IMR-90 (cell line): ENCODE results near the gene ZNF365. TPM values are rescaled to one million over a fixed set of nuclear protein-coding genes. Genes with fewer than 3 reads are reported as not detected.

Experiments used
- ATAC-seq: fragments of 200-7000 bp; cut with Tn5 transposase; 2 replicates; pipeline ENCODE4 v1.9.1; 2020; ENCODE audit warnings: low read depth, mild to moderate bottlenecking, moderate library complexity
- BruUV-seq: library from RNA; stranded (reverse); fragments of 400-500 nt; replicated peaks from 2 replicates; lab custom pipeline; 2021; lab: Mats Ljungman, UMichigan
- CTCF ChIA-PET: fragments of 300-600 bp; formaldehyde crosslinking; extraction: SDS; loops from one replicate; lab custom pipeline; 2021; ENCODE audit warnings: antibody characterized with exemption; lab: Yijun Ruan, JAX
- POLR2A ChIA-PET: fragments of 300-600 bp; sonication (Branson Sonifier 250); formaldehyde crosslinking; loops from one replicate; lab custom pipeline; 2022; ENCODE audit warnings: antibody characterized with exemption; ENCODE audit not compliant: unreplicated experiment; lab: Charles Lee
- DNase-seq: peaks from one replicate; pipeline ENCODE4 v3.0.0; 2013
- H2AFZ ChIP-seq: replicated peaks from 2 replicates; pipeline ENCODE3; 2013; ENCODE audit warnings: low read length, mild to moderate bottlenecking; ENCODE audit not compliant: poor library complexity
- H2AK5ac ChIP-seq: 2 replicates; pipeline ENCODE4 v1.6.1; 2013; ENCODE audit warnings: low read depth, low read length, inconsistent platforms
- H2AK9ac ChIP-seq: replicated peaks from 2 replicates; pipeline ENCODE3; 2013; ENCODE audit warnings: mild to moderate bottlenecking, low read depth, low read length, moderate library complexity; ENCODE audit not compliant: poor library complexity
- H2BK120ac ChIP-seq: 2 replicates; pipeline ENCODE4 v1.6.1; 2013; ENCODE audit warnings: low read depth, low read length, inconsistent platforms
- H2BK15ac ChIP-seq: 3 replicates; pipeline ENCODE4 v1.6.1; 2013; ENCODE audit warnings: low read depth, low read length, inconsistent platforms
- H2BK20ac ChIP-seq: 2 replicates; pipeline ENCODE4 v1.6.1; 2013; ENCODE audit warnings: low read depth, mild to moderate bottlenecking, inconsistent platforms, low read length, moderate library complexity
- H2BK5ac ChIP-seq: 2 replicates; pipeline ENCODE4 v1.6.1; 2013; ENCODE audit warnings: mild to moderate bottlenecking, low read depth, low read length, inconsistent platforms; ENCODE audit not compliant: poor library complexity, severe bottlenecking
- H3K14ac ChIP-seq: replicated peaks from 2 replicates; pipeline ENCODE4 v1.6.1; 2013; ENCODE audit warnings: low read depth, low read length, inconsistent platforms
- H3K18ac ChIP-seq: 2 replicates; pipeline ENCODE4 v1.6.1; 2013; ENCODE audit warnings: low read depth, low read length, control low read depth
- H3K23ac ChIP-seq: 2 replicates; pipeline ENCODE4 v1.6.1; 2013; ENCODE audit warnings: low read depth, low read length, inconsistent platforms
- H3K27ac ChIP-seq: 2 replicates; pipeline ENCODE4 v1.5.1; 2013; ENCODE audit warnings: mild to moderate bottlenecking, control low read depth, low read length; ENCODE audit not compliant: insufficient read depth
- H3K27me3 ChIP-seq: 2 replicates; pipeline ENCODE4 v1.6.1; 2013; ENCODE audit warnings: low read length; ENCODE audit not compliant: control insufficient read depth, insufficient read depth
- H3K36me3 ChIP-seq: 2 replicates; pipeline ENCODE4 v1.6.1; 2013; ENCODE audit warnings: low read length, mixed read lengths; ENCODE audit not compliant: control insufficient read depth, insufficient read depth
- H3K4ac ChIP-seq: 2 replicates; pipeline ENCODE4 v1.6.1; 2013; ENCODE audit warnings: low read depth, low read length, inconsistent platforms
- H3K4me1 ChIP-seq: 2 replicates; pipeline ENCODE4 v1.6.1; 2013; ENCODE audit warnings: low read length, mixed read lengths; ENCODE audit not compliant: control insufficient read depth, insufficient read depth
- H3K4me2 ChIP-seq: 2 replicates; pipeline ENCODE4 v1.6.1; 2013; ENCODE audit warnings: low read depth, mild to moderate bottlenecking, control low read depth, low read length, moderate library complexity
- H3K4me3 ChIP-seq: 2 replicates; pipeline ENCODE4 v1.5.1; 2013; ENCODE audit warnings: low read depth, mild to moderate bottlenecking, control low read depth, low read length, moderate library complexity; ENCODE audit not compliant: insufficient read depth
- H3K56ac ChIP-seq: 2 replicates; pipeline ENCODE4 v1.6.1; 2013; ENCODE audit warnings: low read length, inconsistent platforms; ENCODE audit not compliant: insufficient read depth; ENCODE audit errors: extremely low read depth
- H3K79me1 ChIP-seq, 2 experiments: 2 replicates each; pipeline ENCODE4 v1.6.1; 2013; ENCODE audit warnings: low read length in 2 of 2, inconsistent platforms in 1 of 2, low read depth in 1 of 2
- H3K9ac ChIP-seq: 2 replicates; pipeline ENCODE4 v1.6.1; 2013; ENCODE audit warnings: low read depth, low read length, control low read depth
- H3K9me1 ChIP-seq: 2 replicates; pipeline ENCODE4 v1.6.1; 2013; ENCODE audit warnings: low read length, inconsistent platforms; ENCODE audit not compliant: insufficient read depth
- H3K9me3 ChIP-seq: 2 replicates; pipeline ENCODE4 v1.6.1; 2013; ENCODE audit warnings: low read length; ENCODE audit not compliant: control insufficient read depth, insufficient read depth
- H4K20me1 ChIP-seq: 2 replicates; pipeline ENCODE4 v1.6.1; 2013; ENCODE audit warnings: low read length, inconsistent platforms; ENCODE audit not compliant: insufficient read depth
- H4K5ac ChIP-seq: 2 replicates; pipeline ENCODE4 v1.6.1; 2013; ENCODE audit warnings: mild to moderate bottlenecking, low read depth, low read length, control low read depth
- H4K8ac ChIP-seq, 2 experiments: 2 replicates each; pipeline ENCODE4 v1.6.1; 2013; ENCODE audit warnings: low read depth in 2 of 2, low read length in 2 of 2, control low read depth in 1 of 2, inconsistent platforms in 1 of 2
- H4K91ac ChIP-seq: 2 replicates; pipeline ENCODE4 v1.6.1; 2013; ENCODE audit warnings: low read depth, low read length, inconsistent platforms; ENCODE audit not compliant: insufficient read depth
- BHLHE40 ChIP-seq: fragments of 150-350 bp; IDR thresholded peaks from 2 replicates; pipeline ENCODE4 v1.6.1; 2016; ENCODE audit warnings: mild to moderate bottlenecking, low read depth, low read length
- CEBPB ChIP-seq: IDR thresholded peaks from 2 replicates; pipeline ENCODE4 v1.6.1; 2012; ENCODE audit warnings: low read depth, low read length, improper control_type of control experiment
- CHD1 ChIP-seq: IDR thresholded peaks from 2 replicates; pipeline ENCODE4 v1.6.1; 2012; ENCODE audit warnings: low read depth, low read length, improper control_type of control experiment
- MAFK ChIP-seq: IDR thresholded peaks from 2 replicates; pipeline ENCODE4 v1.6.1; 2012; ENCODE audit warnings: low read depth, low read length, improper control_type of control experiment
- MXI1 ChIP-seq: IDR thresholded peaks from 2 replicates; pipeline ENCODE4 v1.6.1; 2012; ENCODE audit warnings: low read depth, mild to moderate bottlenecking, low read length, moderate library complexity, borderline replicate concordance
- NFE2L2 ChIP-seq: fragments of 150-350 bp; IDR thresholded peaks from 2 replicates; pipeline ENCODE4 v1.6.1; 2016; ENCODE audit warnings: low read depth, mild to moderate bottlenecking, low read length
- POLR2A ChIP-seq: IDR thresholded peaks from 2 replicates; pipeline ENCODE4 v1.6.1; 2012; ENCODE audit warnings: mild to moderate bottlenecking, low read depth, low read length
- RCOR1 ChIP-seq: IDR thresholded peaks from 2 replicates; pipeline ENCODE4 v1.6.1; 2012; ENCODE audit warnings: mild to moderate bottlenecking, low read length, improper control_type of control experiment; ENCODE audit not compliant: insufficient replicate concordance
- RFX5 ChIP-seq: IDR thresholded peaks from 2 replicates; pipeline ENCODE4 v1.8.0; 2012; ENCODE audit warnings: low read depth, mild to moderate bottlenecking, low read length, moderate library complexity
- SMC3 ChIP-seq: fragments of 150-350 bp; IDR thresholded peaks from 2 replicates; pipeline ENCODE4 v1.6.1; 2016; ENCODE audit warnings: low read depth, mild to moderate bottlenecking, antibody characterized with exemption, low read length, moderate library complexity
- WGBS, 2 experiments: methylation state at CpG; one replicate each; pipeline versions ENCODE4 v1.1.5 to v1.1.7; 2013; ENCODE audit warnings: missing lambda C conversion rate in 2 of 2; ENCODE audit not compliant: insufficient read length in 1 of 2; ENCODE audit errors: extremely low coverage in 2 of 2; 5-methylcytosine and 5-hydroxymethylcytosine counted together
- dilution Hi-C: fragments of 300-500 bp; cut with HindIII; formaldehyde crosslinking; loops from one replicate; pipeline ENCODE4 v1.14.3; 2018; ENCODE audit warnings: low sequenced_read_pairs; ENCODE audit not compliant: unreplicated experiment
- in situ Hi-C: fragments of 300-500 bp; cut with MboI; formaldehyde crosslinking; loops from 3 replicates; pipeline ENCODE4 v1.14.3; 2019; ENCODE audit warnings: low sequenced_read_pairs, inconsistent platforms, mixed read lengths
- intact Hi-C: fragments of 100-400 bp; cut with micrococcal nuclease; formaldehyde crosslinking; loops from 2 replicates; pipeline ENCODE4 v1.10.0; 2022
- polyA plus RNA-seq, 3 experiments: library from polyadenylated mRNA; depleted of rRNA; stranded (reverse); fragments of >200 nt; gene quantifications; 2 replicates each; pipeline ENCODE4 v1.2.3, GENCODE V29; 2012; ENCODE audit warnings: low replicate concordance in 1 of 3
- total RNA-seq: library from RNA; depleted of rRNA; stranded (reverse); fragments of >200 nt; gene quantifications from 2 replicates; pipeline ENCODE4 v1.2.3, GENCODE V29; 2012
- TF ChIP-seq, protein P1 (sequence below): fragments of 150-350 bp; IDR thresholded peaks from 2 replicates; pipeline ENCODE4 v1.6.1; 2016; ENCODE audit warnings: low read depth, mild to moderate bottlenecking, low read length, moderate library complexity, borderline replicate concordance
- TF ChIP-seq, protein P2 (sequence below): fragments of 150-350 bp; IDR thresholded peaks from 2 replicates; pipeline ENCODE4 v1.6.1; 2017; ENCODE audit warnings: mild to moderate bottlenecking, antibody characterized with exemption, low read length, low read depth
- TF ChIP-seq, protein P3 (sequence below): conservative IDR thresholded peaks from 2 replicates; pipeline ENCODE4 v1.5.1; 2012; ENCODE audit warnings: mild to moderate bottlenecking, low read depth, low read length, improper control_type of control experiment

Gene ZNF365
- total and polyA plus RNA-seq, 2 of the 4 experiments (the other 2 are of a cell fraction): 1.2 to 3.2 TPM

DNA sequence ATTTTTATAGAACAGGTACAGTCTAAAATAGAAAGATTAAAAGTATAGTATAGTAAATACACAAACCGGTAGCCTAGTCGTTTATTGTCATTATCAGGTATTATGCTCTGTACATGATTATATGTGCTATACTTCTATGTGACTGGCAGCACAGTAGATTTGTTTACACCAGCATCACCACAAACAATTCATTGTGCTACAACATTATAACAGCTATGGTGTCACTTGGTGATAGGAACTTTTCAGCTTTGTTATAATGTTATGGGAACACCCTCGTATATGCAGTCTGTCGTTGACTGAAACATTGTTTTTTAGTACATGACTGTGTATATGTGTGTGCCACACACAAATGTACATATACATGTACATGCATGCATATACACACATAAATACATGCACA lies 19.1 kb downstream of the ZNF365 start:
- H3K4me2 ChIP-seq: no peak overlapping the region
- no peak overlapping the region for H4K5ac ChIP-seq
- no peaks in the 10 kb centered on the region for H3K27me3 ChIP-seq
- TF ChIP-seq RCOR1 (no peak), POLR2A (no peak), NFE2L2 (no peak), CEBPB (no peak), MAFK (no peak), BHLHE40 (no peak), RFX5 (no peak), SMC3 (no peak), CHD1 (no peak), MXI1 (no peak)
- TF ChIP-seq, protein P1, sequence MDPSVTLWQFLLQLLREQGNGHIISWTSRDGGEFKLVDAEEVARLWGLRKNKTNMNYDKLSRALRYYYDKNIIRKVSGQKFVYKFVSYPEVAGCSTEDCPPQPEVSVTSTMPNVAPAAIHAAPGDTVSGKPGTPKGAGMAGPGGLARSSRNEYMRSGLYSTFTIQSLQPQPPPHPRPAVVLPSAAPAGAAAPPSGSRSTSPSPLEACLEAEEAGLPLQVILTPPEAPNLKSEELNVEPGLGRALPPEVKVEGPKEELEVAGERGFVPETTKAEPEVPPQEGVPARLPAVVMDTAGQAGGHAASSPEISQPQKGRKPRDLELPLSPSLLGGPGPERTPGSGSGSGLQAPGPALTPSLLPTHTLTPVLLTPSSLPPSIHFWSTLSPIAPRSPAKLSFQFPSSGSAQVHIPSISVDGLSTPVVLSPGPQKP: no peak
- TF ChIP-seq, protein P2, sequence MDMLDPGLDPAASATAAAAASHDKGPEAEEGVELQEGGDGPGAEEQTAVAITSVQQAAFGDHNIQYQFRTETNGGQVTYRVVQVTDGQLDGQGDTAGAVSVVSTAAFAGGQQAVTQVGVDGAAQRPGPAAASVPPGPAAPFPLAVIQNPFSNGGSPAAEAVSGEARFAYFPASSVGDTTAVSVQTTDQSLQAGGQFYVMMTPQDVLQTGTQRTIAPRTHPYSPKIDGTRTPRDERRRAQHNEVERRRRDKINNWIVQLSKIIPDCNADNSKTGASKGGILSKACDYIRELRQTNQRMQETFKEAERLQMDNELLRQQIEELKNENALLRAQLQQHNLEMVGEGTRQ: no peak
- TF ChIP-seq, protein P3, sequence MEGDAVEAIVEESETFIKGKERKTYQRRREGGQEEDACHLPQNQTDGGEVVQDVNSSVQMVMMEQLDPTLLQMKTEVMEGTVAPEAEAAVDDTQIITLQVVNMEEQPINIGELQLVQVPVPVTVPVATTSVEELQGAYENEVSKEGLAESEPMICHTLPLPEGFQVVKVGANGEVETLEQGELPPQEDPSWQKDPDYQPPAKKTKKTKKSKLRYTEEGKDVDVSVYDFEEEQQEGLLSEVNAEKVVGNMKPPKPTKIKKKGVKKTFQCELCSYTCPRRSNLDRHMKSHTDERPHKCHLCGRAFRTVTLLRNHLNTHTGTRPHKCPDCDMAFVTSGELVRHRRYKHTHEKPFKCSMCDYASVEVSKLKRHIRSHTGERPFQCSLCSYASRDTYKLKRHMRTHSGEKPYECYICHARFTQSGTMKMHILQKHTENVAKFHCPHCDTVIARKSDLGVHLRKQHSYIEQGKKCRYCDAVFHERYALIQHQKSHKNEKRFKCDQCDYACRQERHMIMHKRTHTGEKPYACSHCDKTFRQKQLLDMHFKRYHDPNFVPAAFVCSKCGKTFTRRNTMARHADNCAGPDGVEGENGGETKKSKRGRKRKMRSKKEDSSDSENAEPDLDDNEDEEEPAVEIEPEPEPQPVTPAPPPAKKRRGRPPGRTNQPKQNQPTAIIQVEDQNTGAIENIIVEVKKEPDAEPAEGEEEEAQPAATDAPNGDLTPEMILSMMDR: no peak
- H3K18ac ChIP-seq: no peak overlapping the region
- dilution Hi-C loops: no loop called here
- POLR2A ChIA-PET: no interaction called here
- intact Hi-C loops: no loop called here
- H3K9me3 ChIP-seq: no peaks in the 10 kb centered on the region
- H2BK120ac ChIP-seq: no peak overlapping the region
- no peaks in the 10 kb centered on the region for H3K36me3 ChIP-seq
- H2AK5ac ChIP-seq: no peak overlapping the region
- no peak overlapping the region for H3K14ac ChIP-seq
- H3K79me1 ChIP-seq: no peaks in the 10 kb centered on the region
- no peak overlapping the region for H3K4ac ChIP-seq
- 0 out of 2 replicates have a peak, but pooled peaks cover 2% of the 10 kb centered on the region for H3K4me1 ChIP-seq
- CTCF ChIA-PET: no interaction called here
- BruUV-seq: no TSS peak
- H4K8ac ChIP-seq: no peak overlapping the region
- ATAC-seq (no peak), DNase-seq (no peak)
- H3K27ac ChIP-seq: no peak overlapping the region
- H2BK20ac ChIP-seq: no peak overlapping the region
- in situ Hi-C loops: no loop called here
- H3K23ac ChIP-seq: no peak overlapping the region
- no CpG with 5 or more reads among the region's 4 CpGs for WGBS, 2 experiments
- H3K9ac ChIP-seq: no peak overlapping the region
- H2AFZ ChIP-seq: no peak overlapping the region
- H4K91ac ChIP-seq: no peak overlapping the region
- H2BK5ac ChIP-seq: no peak overlapping the region
- H3K4me3 ChIP-seq: no peak overlapping the region
- H4K20me1 ChIP-seq: no peaks in the 10 kb centered on the region
- H3K9me1 ChIP-seq: no peaks in the 10 kb centered on the region
- H2AK9ac ChIP-seq: no peak overlapping the region
- no peak overlapping the region for H3K56ac ChIP-seq
- no peak overlapping the region for H2BK15ac ChIP-seq
